WERI-Rb-1 (cell line): ENCODE results near the gene EPHA3.

Source experiments
- DNase-seq: peaks from one replicate; pipeline ENCODE4 v3.0.0-alpha.2; 2020
- H3K27ac ChIP-seq: fragments of 250-450 bp; sonication (Bioruptor Pico); 2 replicates; pipeline ENCODE4 v1.5.1; 2020; ENCODE audit warnings: mild to moderate bottlenecking, moderate library complexity
- H3K27me3 ChIP-seq: fragments of 250-450 bp; sonication (Bioruptor Pico); 2 replicates; pipeline ENCODE4 v1.5.1; 2021; ENCODE audit warnings: mild to moderate bottlenecking, low read depth, moderate library complexity; ENCODE audit not compliant: insufficient read depth, severe bottlenecking
- H3K36me3 ChIP-seq: fragments of 250-450 bp; sonication (Bioruptor Pico); 2 replicates; pipeline ENCODE4 v1.5.1; 2020; ENCODE audit warnings: mild to moderate bottlenecking, moderate library complexity
- H3K4me3 ChIP-seq: 2 replicates; pipeline ENCODE4 v1.5.1; 2011; ENCODE audit warnings: low read depth, mild to moderate bottlenecking, control low read depth, low read length
- H3K9me3 ChIP-seq: fragments of 250-450 bp; sonication (Bioruptor Pico); 2 replicates; pipeline ENCODE4 v1.5.1; 2021; ENCODE audit warnings: mild to moderate bottlenecking, moderate library complexity; ENCODE audit not compliant: severe bottlenecking
- TF ChIP-seq, protein P1 (sequence below): IDR thresholded peaks from 2 replicates; pipeline ENCODE4 v1.5.1; 2011; ENCODE audit warnings: low read depth, mild to moderate bottlenecking, control low read depth, inconsistent platforms, low read length

Gene EPHA3

DNA sequence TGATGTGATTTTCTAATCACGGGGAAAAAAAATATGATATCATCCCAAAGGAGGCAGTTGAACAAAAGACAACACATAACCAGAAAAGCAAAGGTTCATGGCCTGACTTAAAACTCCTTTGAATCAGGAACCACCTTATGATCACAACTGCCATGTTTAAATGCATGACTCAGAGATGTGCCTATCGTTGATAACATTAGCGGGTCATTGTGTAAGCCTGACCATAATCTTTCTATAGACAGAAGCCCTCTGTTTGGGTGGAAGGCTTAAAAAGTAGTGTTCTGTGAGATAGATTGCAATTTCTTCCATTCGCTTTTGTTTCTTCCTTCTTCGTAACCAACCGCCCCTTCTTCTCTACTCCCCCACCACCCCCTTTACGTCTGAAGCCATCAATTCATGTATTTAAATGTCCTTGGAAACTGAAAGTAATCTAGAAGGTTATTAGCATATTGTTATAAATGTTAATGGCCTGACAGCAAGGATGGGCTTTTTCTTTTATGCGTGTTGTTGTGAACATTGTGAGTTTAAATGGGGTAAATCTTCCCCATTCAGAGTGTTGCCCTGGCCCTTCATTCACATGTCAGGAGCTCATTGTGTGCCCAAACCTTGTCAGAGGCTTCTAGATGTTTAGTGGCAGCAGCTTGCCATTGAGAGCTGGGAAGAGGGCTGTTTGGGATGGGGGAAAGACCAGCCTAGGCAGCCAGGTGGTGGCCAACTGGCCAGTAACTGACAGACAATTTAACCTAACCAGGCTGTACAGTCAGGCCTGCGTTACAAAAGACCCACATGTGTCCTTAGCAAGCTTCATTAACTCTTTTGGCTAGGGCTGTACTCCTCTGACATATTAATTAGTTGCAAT, 64.5 kb downstream of the EPHA3 start:
- Histone ChIP-seq H3K36me3 (no peaks in the 10 kb centered on the region), H3K9me3 (no peaks in the 10 kb centered on the region), H3K27me3 (no peaks in the 10 kb centered on the region), H3K27ac (no peak overlapping the region), H3K4me3 (no peak overlapping the region)
- DNase-seq = no peak
- TF ChIP-seq, protein P1, sequence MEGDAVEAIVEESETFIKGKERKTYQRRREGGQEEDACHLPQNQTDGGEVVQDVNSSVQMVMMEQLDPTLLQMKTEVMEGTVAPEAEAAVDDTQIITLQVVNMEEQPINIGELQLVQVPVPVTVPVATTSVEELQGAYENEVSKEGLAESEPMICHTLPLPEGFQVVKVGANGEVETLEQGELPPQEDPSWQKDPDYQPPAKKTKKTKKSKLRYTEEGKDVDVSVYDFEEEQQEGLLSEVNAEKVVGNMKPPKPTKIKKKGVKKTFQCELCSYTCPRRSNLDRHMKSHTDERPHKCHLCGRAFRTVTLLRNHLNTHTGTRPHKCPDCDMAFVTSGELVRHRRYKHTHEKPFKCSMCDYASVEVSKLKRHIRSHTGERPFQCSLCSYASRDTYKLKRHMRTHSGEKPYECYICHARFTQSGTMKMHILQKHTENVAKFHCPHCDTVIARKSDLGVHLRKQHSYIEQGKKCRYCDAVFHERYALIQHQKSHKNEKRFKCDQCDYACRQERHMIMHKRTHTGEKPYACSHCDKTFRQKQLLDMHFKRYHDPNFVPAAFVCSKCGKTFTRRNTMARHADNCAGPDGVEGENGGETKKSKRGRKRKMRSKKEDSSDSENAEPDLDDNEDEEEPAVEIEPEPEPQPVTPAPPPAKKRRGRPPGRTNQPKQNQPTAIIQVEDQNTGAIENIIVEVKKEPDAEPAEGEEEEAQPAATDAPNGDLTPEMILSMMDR = no peak

DNA sequence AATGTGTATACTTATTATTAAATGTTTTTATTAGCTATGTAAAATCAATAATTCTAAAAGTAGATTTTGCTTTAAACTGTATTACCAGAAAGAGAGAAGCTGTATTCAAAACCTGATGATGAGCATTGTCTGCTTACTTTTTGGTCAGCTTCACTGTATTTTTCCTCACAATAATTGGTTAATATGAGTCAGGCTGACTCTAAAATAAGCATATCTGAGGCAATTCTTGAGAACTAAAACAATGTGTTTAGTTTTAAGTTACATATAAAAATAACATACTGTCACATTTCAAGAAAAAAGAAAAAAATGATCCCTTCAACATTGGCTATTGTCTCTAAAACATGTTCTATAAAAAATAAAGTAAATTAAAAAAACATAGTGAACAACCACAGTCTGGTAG, 66.1 kb downstream of the EPHA3 start:
- TF ChIP-seq, protein P1 = no peak
- no peak for DNase-seq
- Histone ChIP-seq H3K4me3 (no peak overlapping the region), H3K27ac (no peak overlapping the region), H3K9me3 (no peaks in the 10 kb centered on the region), H3K27me3 (no peaks in the 10 kb centered on the region), H3K36me3 (no peaks in the 10 kb centered on the region)

DNA sequence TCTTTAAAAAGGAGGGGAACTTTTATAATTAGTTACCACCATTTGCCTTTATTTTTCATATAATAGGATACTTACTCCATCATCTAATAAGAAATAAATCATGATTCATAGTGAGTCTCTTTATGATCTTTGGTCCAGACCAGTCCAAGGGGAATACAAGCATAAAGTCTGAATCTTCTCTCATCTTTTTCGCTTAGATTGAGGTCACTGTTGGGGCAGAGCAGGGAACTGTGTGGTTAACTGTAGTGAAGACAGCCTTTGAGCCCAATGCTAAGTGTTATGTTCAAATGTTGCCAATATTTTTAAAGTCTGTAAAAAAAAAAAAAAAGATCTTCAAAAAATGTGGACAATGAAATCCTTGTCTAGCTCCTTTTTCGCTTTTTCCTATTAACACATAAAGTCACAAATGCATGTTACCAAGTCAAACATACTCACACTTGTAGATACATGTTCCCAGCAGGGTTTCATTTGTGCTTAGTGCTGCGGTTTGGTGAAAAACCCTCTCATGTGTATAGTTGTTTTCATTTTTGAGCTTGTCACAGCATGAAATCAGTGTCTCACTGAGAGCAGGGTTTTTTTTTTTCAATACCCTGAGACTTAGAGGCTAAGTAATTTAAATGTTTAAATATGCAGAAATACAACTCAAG, 72.1 kb downstream of the EPHA3 start:
- H3K36me3 ChIP-seq = no peaks in the 10 kb centered on the region
- no peaks in the 10 kb centered on the region for H3K9me3 ChIP-seq
- TF ChIP-seq, protein P1 = no peak
- DNase-seq = no peak
- no peak overlapping the region for H3K27ac ChIP-seq
- H3K27me3 ChIP-seq = no peaks in the 10 kb centered on the region
- H3K4me3 ChIP-seq = no peak overlapping the region

DNA sequence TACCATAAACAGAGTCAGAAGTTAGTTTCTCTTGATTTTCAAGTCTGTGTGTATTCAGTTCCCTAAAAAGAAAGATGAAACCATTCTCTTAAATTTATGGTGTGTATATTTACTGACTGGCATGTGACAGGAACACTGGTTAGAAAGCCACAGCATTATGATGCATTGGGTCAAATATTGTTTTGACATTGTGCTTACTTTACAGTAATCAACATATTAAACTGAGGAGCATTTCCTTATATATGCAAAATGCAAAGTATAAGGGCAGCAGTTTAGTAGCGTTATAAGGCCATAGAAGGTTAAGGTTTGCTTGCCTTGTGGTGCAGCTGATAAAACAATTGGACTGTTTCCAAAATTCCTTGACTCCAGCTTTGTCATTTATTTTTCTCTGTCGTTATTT, 72.9 kb downstream of the EPHA3 start:
- H3K27ac ChIP-seq = no peak overlapping the region
- H3K27me3 ChIP-seq = no peaks in the 10 kb centered on the region
- no peaks in the 10 kb centered on the region for H3K9me3 ChIP-seq
- DNase-seq = no peak
- H3K4me3 ChIP-seq = no peak overlapping the region
- no peaks in the 10 kb centered on the region for H3K36me3 ChIP-seq
- TF ChIP-seq, protein P1 = no peak

DNA sequence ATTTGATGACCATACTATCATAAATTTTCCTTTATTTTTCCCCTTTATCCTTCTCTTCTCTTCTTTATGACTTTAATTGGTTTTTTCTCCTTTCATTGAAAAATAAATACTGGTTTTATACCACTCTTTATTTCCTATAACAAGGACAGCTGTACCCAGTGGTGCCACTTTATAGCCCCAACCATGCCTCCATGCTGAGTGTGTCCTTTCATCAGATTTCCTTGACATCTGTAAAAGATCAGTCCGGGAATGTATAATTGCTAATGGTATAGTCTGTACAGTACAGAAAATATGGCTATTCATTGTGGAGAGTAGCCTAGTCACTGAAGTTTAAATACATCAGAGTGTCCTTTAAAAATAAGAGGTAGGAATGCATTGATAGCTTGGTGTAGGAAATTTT, 74.6 kb downstream of the EPHA3 start:
- Histone ChIP-seq H3K4me3 (no peak overlapping the region), H3K27ac (no peak overlapping the region), H3K9me3 (no peaks in the 10 kb centered on the region), H3K36me3 (no peaks in the 10 kb centered on the region), H3K27me3 (no peaks in the 10 kb centered on the region)
- TF ChIP-seq, protein P1 = no peak
- no peak for DNase-seq
